Neural cell (in vitro differentiated cells): Measurements from ENCODE around the gene SRRM1.

Experiments used
- EP300 ChIP-seq: fragments of 450-650 bp; conservative IDR thresholded peaks from 2 replicates; pipeline ENCODE4 v1.6.1; 2014; ENCODE audit warnings: antibody characterized with exemption, mild to moderate bottlenecking, moderate library complexity; ENCODE audit not compliant: poor library complexity, severe bottlenecking
- EZH2 ChIP-seq: fragments of 200-600, 300-800 bp; shearing (Covaris generic), sonication (generic); IDR thresholded peaks from 2 replicates; pipeline ENCODE4 v1.6.1; 2014; ENCODE audit warnings: antibody characterized with exemption, low read length, borderline replicate concordance, mild to moderate bottlenecking; ENCODE audit not compliant: insufficient read depth, poor library complexity, severe bottlenecking
- MXI1 ChIP-seq: fragments of 450-650 bp; conservative IDR thresholded peaks from 2 replicates; pipeline ENCODE4 v1.6.1; 2014; ENCODE audit warnings: antibody characterized with exemption, mild to moderate bottlenecking; ENCODE audit not compliant: poor library complexity, severe bottlenecking
- POLR2AphosphoS5 ChIP-seq: IDR thresholded peaks from 2 replicates; pipeline ENCODE4 v1.6.1; 2012
- REST ChIP-seq: IDR thresholded peaks from 2 replicates; pipeline ENCODE4 v1.6.1; 2012; ENCODE audit warnings: borderline replicate concordance
- SMC3 ChIP-seq: fragments of 450-650 bp; conservative IDR thresholded peaks from 2 replicates; pipeline ENCODE4 v1.6.1; 2014; ENCODE audit warnings: antibody characterized with exemption, mild to moderate bottlenecking, moderate library complexity; ENCODE audit not compliant: poor library complexity
- TF ChIP-seq, protein P1 (sequence below): fragments of 450-650 bp; IDR thresholded peaks from 2 replicates; pipeline ENCODE4 v1.5.1; 2014; ENCODE audit warnings: antibody characterized with exemption, mild to moderate bottlenecking, moderate library complexity; ENCODE audit not compliant: poor library complexity, severe bottlenecking

- no peak for TF ChIP-seq POLR2AphosphoS5
- TF ChIP-seq, protein P1, sequence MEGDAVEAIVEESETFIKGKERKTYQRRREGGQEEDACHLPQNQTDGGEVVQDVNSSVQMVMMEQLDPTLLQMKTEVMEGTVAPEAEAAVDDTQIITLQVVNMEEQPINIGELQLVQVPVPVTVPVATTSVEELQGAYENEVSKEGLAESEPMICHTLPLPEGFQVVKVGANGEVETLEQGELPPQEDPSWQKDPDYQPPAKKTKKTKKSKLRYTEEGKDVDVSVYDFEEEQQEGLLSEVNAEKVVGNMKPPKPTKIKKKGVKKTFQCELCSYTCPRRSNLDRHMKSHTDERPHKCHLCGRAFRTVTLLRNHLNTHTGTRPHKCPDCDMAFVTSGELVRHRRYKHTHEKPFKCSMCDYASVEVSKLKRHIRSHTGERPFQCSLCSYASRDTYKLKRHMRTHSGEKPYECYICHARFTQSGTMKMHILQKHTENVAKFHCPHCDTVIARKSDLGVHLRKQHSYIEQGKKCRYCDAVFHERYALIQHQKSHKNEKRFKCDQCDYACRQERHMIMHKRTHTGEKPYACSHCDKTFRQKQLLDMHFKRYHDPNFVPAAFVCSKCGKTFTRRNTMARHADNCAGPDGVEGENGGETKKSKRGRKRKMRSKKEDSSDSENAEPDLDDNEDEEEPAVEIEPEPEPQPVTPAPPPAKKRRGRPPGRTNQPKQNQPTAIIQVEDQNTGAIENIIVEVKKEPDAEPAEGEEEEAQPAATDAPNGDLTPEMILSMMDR = no peak
- TF ChIP-seq REST = no peak
- no peak for TF ChIP-seq MXI1
- no peak for TF ChIP-seq EZH2
- no peak for TF ChIP-seq SMC3
- TF ChIP-seq EP300 = no peak
These were observed 36.5 kb upstream of the SRRM1 start for GRCh38 chr1:24606621-24607020.
